Loucy (cell line): Measurements from ENCODE around the gene TSPEAR.

Experiments used
- H2AFZ ChIP-seq: fragments of 200-600 bp; sonication (generic); 2 replicates; pipeline ENCODE4 v1.6.0; 2016; ENCODE audit warnings: antibody characterized with exemption, mild to moderate bottlenecking, low read length, moderate library complexity
- H3F3A ChIP-seq: fragments of 200-600 bp; 2 replicates; pipeline ENCODE4 v1.6.0; 2016; ENCODE audit warnings: antibody characterized with exemption, low read depth, mild to moderate bottlenecking
- H3K27me3 ChIP-seq: fragments of 200-600 bp; sonication (generic); 2 replicates; pipeline ENCODE4 v1.6.1; 2014; ENCODE audit warnings: low read length, mild to moderate bottlenecking; ENCODE audit not compliant: insufficient read depth, poor library complexity, severe bottlenecking
- H3K36me3 ChIP-seq: fragments of 200-600 bp; sonication (generic); 2 replicates; pipeline ENCODE4 v1.6.1; 2016; ENCODE audit warnings: low read length; ENCODE audit not compliant: insufficient read depth
- H3K4me1 ChIP-seq: fragments of 200-600 bp; sonication (generic); 2 replicates; pipeline ENCODE4 v1.5.1; 2014; ENCODE audit warnings: low read length, mild to moderate bottlenecking; ENCODE audit not compliant: insufficient read depth, poor library complexity, severe bottlenecking
- H3K4me2 ChIP-seq: fragments of 200-600 bp; sonication (generic); 2 replicates; pipeline ENCODE4 v1.6.0; 2014; ENCODE audit warnings: antibody characterized with exemption, low read length, low read depth, mild to moderate bottlenecking; ENCODE audit not compliant: poor library complexity, severe bottlenecking
- H3K4me3 ChIP-seq: fragments of 200-600 bp; sonication (generic); 2 replicates; pipeline ENCODE4 v1.5.1; 2014; ENCODE audit warnings: low read length, mild to moderate bottlenecking, mixed read lengths; ENCODE audit not compliant: poor library complexity, severe bottlenecking
- H3K79me2 ChIP-seq: fragments of 200-600 bp; sonication (generic); 2 replicates; pipeline ENCODE4 v1.6.1; 2014; ENCODE audit warnings: low read length; ENCODE audit not compliant: insufficient read depth
- H3K9ac ChIP-seq: fragments of 200-600 bp; sonication (generic); 2 replicates; pipeline ENCODE4 v1.6.0; 2014; ENCODE audit warnings: mild to moderate bottlenecking, low read depth, low read length, moderate library complexity; ENCODE audit not compliant: poor library complexity, severe bottlenecking
- H3K9me2 ChIP-seq: fragments of 200-600 bp; sonication (generic); replicated peaks from 2 replicates; pipeline ENCODE4 v1.6.1; 2016; ENCODE audit warnings: low read depth, low read length, mixed read lengths
- H3K9me3 ChIP-seq: fragments of 200-600 bp; sonication (generic); 2 replicates; pipeline ENCODE4 v1.6.1; 2014; ENCODE audit warnings: mild to moderate bottlenecking, antibody characterized with exemption, low read length, low read depth; ENCODE audit not compliant: insufficient read depth
- H4K20me1 ChIP-seq: fragments of 200-600 bp; sonication (generic); 2 replicates; pipeline ENCODE4 v1.6.0; 2014; ENCODE audit warnings: antibody characterized with exemption, low read length, mild to moderate bottlenecking; ENCODE audit not compliant: insufficient read depth, poor library complexity, severe bottlenecking
- CTCF ChIP-seq: fragments of 200-600 bp; sonication (generic); conservative IDR thresholded peaks from 2 replicates; pipeline ENCODE4 v1.5.1; 2014; ENCODE audit warnings: mild to moderate bottlenecking, antibody characterized with exemption, low read length
- EZH2phosphoT487 ChIP-seq: fragments of 200-600 bp; IDR thresholded peaks from 2 replicates; pipeline ENCODE4 v1.6.1; 2018; ENCODE audit warnings: antibody characterized with exemption, mild to moderate bottlenecking, moderate library complexity, borderline replicate concordance

The TSPEAR gene

GRCh38 chr21:44569861-44570517, 141.4 kb downstream of the TSPEAR start:
- H3K9ac ChIP-seq = no peak overlapping the region
- no peak overlapping the region for H2AFZ ChIP-seq
- no peaks in the 10 kb centered on the region for H3K9me2 ChIP-seq
- H4K20me1 ChIP-seq = no peaks in the 10 kb centered on the region
- H3K79me2 ChIP-seq = no peaks in the 10 kb centered on the region
- H3K4me1 ChIP-seq = no peaks in the 10 kb centered on the region
- H3F3A ChIP-seq = no peaks in the 10 kb centered on the region
- H3K4me3 ChIP-seq = no peak overlapping the region
- H3K4me2 ChIP-seq = no peak overlapping the region
- H3K36me3 ChIP-seq = no peaks in the 10 kb centered on the region
- no peaks in the 10 kb centered on the region for H3K9me3 ChIP-seq
- no peak for TF ChIP-seq CTCF
- no peak for TF ChIP-seq EZH2phosphoT487
- no peaks in the 10 kb centered on the region for H3K27me3 ChIP-seq

GRCh38 chr21:44568667-44569556, 142.5 kb downstream of the TSPEAR start:
- no peaks in the 10 kb centered on the region for H3K9me3 ChIP-seq
- H3K9ac ChIP-seq = no peak overlapping the region
- H4K20me1 ChIP-seq = no peaks in the 10 kb centered on the region
- no peaks in the 10 kb centered on the region for H3K4me1 ChIP-seq
- no peaks in the 10 kb centered on the region for H3F3A ChIP-seq
- TF ChIP-seq EZH2phosphoT487 (no peak), CTCF (no peak)
- no peak overlapping the region for H3K4me2 ChIP-seq
- no peak overlapping the region for H2AFZ ChIP-seq
- no peaks in the 10 kb centered on the region for H3K27me3 ChIP-seq
- no peaks in the 10 kb centered on the region for H3K9me2 ChIP-seq
- H3K79me2 ChIP-seq = no peaks in the 10 kb centered on the region
- H3K4me3 ChIP-seq = no peak overlapping the region
- H3K36me3 ChIP-seq = no peaks in the 10 kb centered on the region

- Histone ChIP-seq H3K9me3 (no peaks in the 10 kb centered on the region), H3K4me3 (no peak overlapping the region), H2AFZ (no peak overlapping the region), H3K4me2 (no peak overlapping the region), H3K9me2 (no peaks in the 10 kb centered on the region), H3K4me1 (no peaks in the 10 kb centered on the region), H3F3A (no peaks in the 10 kb centered on the region), H3K79me2 (no peaks in the 10 kb centered on the region), H3K27me3 (no peaks in the 10 kb centered on the region), H3K9ac (no peak overlapping the region), H3K36me3 (no peaks in the 10 kb centered on the region), H4K20me1 (no peaks in the 10 kb centered on the region)
- TF ChIP-seq EZH2phosphoT487 (no peak), CTCF (no peak)
These were observed 143.1 kb downstream of the TSPEAR start for GRCh38 chr21:44568261-44568660.
